A549 (cell line): ENCODE measurements around the gene SEZ6L2. TPM values are rescaled to one million over a fixed set of nuclear protein-coding genes. Genes with fewer than 3 reads are reported as not detected.

Experiments
- ATAC-seq, 2 experiments: fragments of 200-7000 bp in 1 of 2; fragments of >200 bp in 1 of 2; cut with Nextera tagmentation in 1 of 2; cut with Tn5 transposase in 1 of 2; 3 replicates each; pipeline versions ENCODE4 v1.8.0 to v1.9.1; 2018 to 2020; ENCODE audit warnings: mild to moderate bottlenecking in 1 of 2, moderate library complexity in 1 of 2
- CTCF ChIA-PET: fragments of 300-600 bp; sonication (Branson Sonifier 250); formaldehyde crosslinking; extraction: SDS; loops from one replicate; lab custom pipeline; 2021; ENCODE audit warnings: antibody characterized with exemption, inconsistent platforms; lab: Yijun Ruan, JAX
- POLR2A ChIA-PET: fragments of 350-600 bp; formaldehyde crosslinking; extraction: SDS; loops from one replicate; lab custom pipeline; 2021; ENCODE audit warnings: antibody characterized with exemption, inconsistent platforms; lab: Yijun Ruan, JAX
- DNase-seq, 2 experiments: peaks; one replicate each; pipeline versions ENCODE4 v3.0.0 to v3.0.0-alpha.2; 2011 to 2016; ENCODE audit warnings: low read depth in 1 of 2, low spot score in 1 of 2
- FAIRE-seq: peaks from 2 replicates; lab custom pipeline; 2011; peaks lifted over from hg19 to GRCh38; lab: Jason Lieb, UNC
- H3K27ac ChIP-seq, 2 experiments: fragments of >200 bp; sonication (Bioruptor Twin); formaldehyde crosslinking; 3 replicates each; pipeline ENCODE4 v1.5.1; 2016 to 2017
- H3K4me1 ChIP-seq: fragments of >200 bp; sonication (Bioruptor Twin); formaldehyde crosslinking; 3 replicates; pipeline ENCODE4 v1.6.1; 2016
- H3K4me2 ChIP-seq: fragments of >200 bp; sonication (Bioruptor Twin); formaldehyde crosslinking; 3 replicates; pipeline ENCODE4 v1.6.1; 2016
- H3K4me3 ChIP-seq: fragments of >200 bp; sonication (Bioruptor Twin); formaldehyde crosslinking; 3 replicates; pipeline ENCODE4 v1.5.1; 2016
- H3K9me3 ChIP-seq: fragments of >200 bp; sonication (Bioruptor Twin); formaldehyde crosslinking; 3 replicates; pipeline ENCODE4 v1.6.1; 2016
- BHLHE40 ChIP-seq: IDR thresholded peaks from 2 replicates; pipeline ENCODE4 v1.6.1; 2012; ENCODE audit warnings: low read depth, low read length, inconsistent platforms
- CBX8 ChIP-seq: fragments of 200-600 bp; sonication (generic); IDR thresholded peaks from 2 replicates; pipeline ENCODE4 v1.6.1; 2016
- CHD2 ChIP-seq: fragments of 150-350 bp; IDR thresholded peaks from 2 replicates; pipeline ENCODE4 v1.6.1; 2014; ENCODE audit warnings: low read length; ENCODE audit not compliant: partially characterized antibody
- EHMT2 ChIP-seq: fragments of 200-600 bp; sonication (generic); IDR thresholded peaks from 2 replicates; pipeline ENCODE4 v1.6.1; 2016; ENCODE audit warnings: antibody characterized with exemption, low read depth, mild to moderate bottlenecking, moderate library complexity
- FOSB ChIP-seq: fragments of 250-450 bp; sonication (Bioruptor Pico); IDR thresholded peaks from 2 replicates; pipeline ENCODE4 v1.5.0; 2020; ENCODE audit warnings: mild to moderate bottlenecking, moderate library complexity
- FOSL2 ChIP-seq, 2 experiments: fragments of 450-650 bp in 1 of 2; fragments of >200 bp in 1 of 2; sonication (Bioruptor Twin) in 1 of 2; formaldehyde crosslinking; IDR thresholded peaks; 2 replicates each; pipeline versions ENCODE4 v1.5.0 to v1.6.1; 2016 to 2020; ENCODE audit warnings: mild to moderate bottlenecking in 1 of 2, moderate library complexity in 1 of 2
- FOXS1 ChIP-seq: fragments of 250-450 bp; sonication (Bioruptor Pico); IDR thresholded peaks from 2 replicates; pipeline ENCODE4 v1.5.0; 2020; ENCODE audit warnings: mild to moderate bottlenecking, moderate library complexity
- HEYL ChIP-seq: fragments of 250-450 bp; sonication (Bioruptor Pico); IDR thresholded peaks from 2 replicates; pipeline ENCODE4 v1.8.0; 2021; ENCODE audit warnings: mild to moderate bottlenecking, moderate library complexity
- HOXA7 ChIP-seq: fragments of 250-450 bp; sonication (Bioruptor Pico); IDR thresholded peaks from 2 replicates; pipeline ENCODE4 v1.5.0; 2020; ENCODE audit warnings: mild to moderate bottlenecking, moderate library complexity
- HOXB5 ChIP-seq: fragments of 250-450 bp; sonication (Bioruptor Pico); IDR thresholded peaks from 2 replicates; pipeline ENCODE4 v1.5.0; 2020; ENCODE audit warnings: mild to moderate bottlenecking, moderate library complexity
- KDM1A ChIP-seq: fragments of 200-600 bp; sonication (generic); IDR thresholded peaks from 2 replicates; pipeline ENCODE4 v1.6.1; 2016; ENCODE audit warnings: low read depth, mild to moderate bottlenecking
- MAZ ChIP-seq: fragments of 150-350 bp; IDR thresholded peaks from 2 replicates; pipeline ENCODE4 v1.6.1; 2014; ENCODE audit warnings: antibody characterized with exemption, low read depth, low read length, borderline replicate concordance
- MYC ChIP-seq: IDR thresholded peaks from 2 replicates; pipeline ENCODE4 v1.6.1; 2012; ENCODE audit warnings: mild to moderate bottlenecking, inconsistent platforms, low read length, improper control_type of control experiment, borderline replicate concordance
- NPAS2 ChIP-seq: fragments of 250-450 bp; sonication (Bioruptor Pico); IDR thresholded peaks from 2 replicates; pipeline ENCODE4 v1.8.0; 2022; ENCODE audit warnings: mild to moderate bottlenecking, moderate library complexity, borderline replicate concordance
- POLR2AphosphoS2 ChIP-seq: conservative IDR thresholded peaks from 2 replicates; pipeline ENCODE4 v1.6.1; 2012; ENCODE audit warnings: low read length, improper control_type of control experiment, inconsistent platforms
- REST ChIP-seq: fragments of 200-600 bp; sonication (generic); IDR thresholded peaks from 2 replicates; pipeline ENCODE4 v1.6.1; 2016; ENCODE audit warnings: antibody characterized with exemption, mild to moderate bottlenecking, moderate library complexity
- RFX5 ChIP-seq: fragments of 450-650 bp; IDR thresholded peaks from 2 replicates; pipeline ENCODE4 v1.7.1; 2014; ENCODE audit warnings: antibody characterized with exemption, mild to moderate bottlenecking, moderate library complexity
- SMC3 ChIP-seq: fragments of >200 bp; sonication (Bioruptor Twin); formaldehyde crosslinking; IDR thresholded peaks from 3 replicates; pipeline ENCODE4 v1.6.1; 2018; ENCODE audit warnings: inconsistent platforms
- TP53 ChIP-seq: fragments of 250-450 bp; sonication (Bioruptor Pico); IDR thresholded peaks from 2 replicates; pipeline ENCODE4 v1.5.0; 2021; ENCODE audit warnings: mild to moderate bottlenecking, moderate library complexity
- ZC3H11A ChIP-seq: fragments of 450-650 bp; IDR thresholded peaks from 2 replicates; pipeline ENCODE4 v1.6.1; 2014; ENCODE audit warnings: antibody characterized with exemption, mild to moderate bottlenecking
- ZFP36 ChIP-seq: fragments of 450-650 bp; IDR thresholded peaks from 2 replicates; pipeline ENCODE4 v1.6.1; 2014; ENCODE audit warnings: borderline replicate concordance; ENCODE audit not compliant: partially characterized antibody
- WGBS: methylation state at CpG from one replicate; pipeline ENCODE4 v1.1.6; 2017; ENCODE audit errors: missing lambda C conversion rate; 5-methylcytosine and 5-hydroxymethylcytosine counted together
- polyA plus RNA-seq, 4 experiments: library from polyadenylated mRNA; depleted of rRNA in 3 of 4; stranded (reverse); fragments of >200 nt; fragmentation: RNase III in 1 of 4; extraction: RNeasy Plus Mini Kit Qiagen cat#74134 plus additional on column Dnase treatment in 1 of 4; gene quantifications; 2 replicates in 3 of 4; 3 replicates in 1 of 4; pipeline ENCODE4 v1.2.3, GENCODE V29; 2011 to 2017
- TF ChIP-seq, protein P1 (sequence below): fragments of 150-350 bp; IDR thresholded peaks from 2 replicates; pipeline ENCODE4 v1.6.1; 2014; ENCODE audit warnings: low read depth, mild to moderate bottlenecking, low read length
- TF ChIP-seq, protein P2 (sequence below): IDR thresholded peaks from 2 replicates; pipeline ENCODE4 v1.6.1; 2012
- TF ChIP-seq, protein P3 (sequence below): fragments of >200 bp; sonication (Bioruptor Twin); formaldehyde crosslinking; IDR thresholded peaks from 3 replicates; pipeline ENCODE4 v1.6.1; 2016
- TF ChIP-seq, protein P4 (sequence below): fragments of >200 bp; sonication (Bioruptor Twin); formaldehyde crosslinking; IDR thresholded peaks from 2 replicates; pipeline ENCODE4 v1.6.1; 2016

SEZ6L2 gene
- polyA plus RNA-seq, 2 of the 4 experiments (the other 2 are of a cell fraction): 4.3 to 11.4 TPM

GRCh38 chr16:29896841-29897240 is 2.5 kb downstream of the SEZ6L2 start:
- H3K27ac ChIP-seq: no peak overlapping the region
- CTCF ChIA-PET: no interaction called here
- DNase-seq (no peak), ATAC-seq (no peak)
- H3K4me2 ChIP-seq: no peak overlapping the region
- 57% methylated on average over 6 of the region's 15 CpGs for WGBS
- H3K4me1 ChIP-seq: peaks cover 15% of the 10 kb centered on the region
- TF ChIP-seq ZFP36: no peak
- TF ChIP-seq NPAS2 (CRISPR knock-in tag): no peak
- TF ChIP-seq HEYL (CRISPR knock-in tag): no peak
- no peak for TF ChIP-seq FOSL2 (IDR thresholded peaks at IDR 0.05)
- no peak for TF ChIP-seq FOSL2 (CRISPR knock-in tag; IDR thresholded peaks at IDR 0.05)
- TF ChIP-seq FOXS1 (CRISPR knock-in tag): no peak
- TF ChIP-seq HOXA7 (CRISPR knock-in tag): no peak
- TF ChIP-seq EHMT2: no peak
- no peak for TF ChIP-seq CHD2
- no peak for TF ChIP-seq KDM1A
- TF ChIP-seq BHLHE40: no peak
- no peak for TF ChIP-seq MAZ
- TF ChIP-seq POLR2AphosphoS2: no peak
- TF ChIP-seq, protein P1, sequence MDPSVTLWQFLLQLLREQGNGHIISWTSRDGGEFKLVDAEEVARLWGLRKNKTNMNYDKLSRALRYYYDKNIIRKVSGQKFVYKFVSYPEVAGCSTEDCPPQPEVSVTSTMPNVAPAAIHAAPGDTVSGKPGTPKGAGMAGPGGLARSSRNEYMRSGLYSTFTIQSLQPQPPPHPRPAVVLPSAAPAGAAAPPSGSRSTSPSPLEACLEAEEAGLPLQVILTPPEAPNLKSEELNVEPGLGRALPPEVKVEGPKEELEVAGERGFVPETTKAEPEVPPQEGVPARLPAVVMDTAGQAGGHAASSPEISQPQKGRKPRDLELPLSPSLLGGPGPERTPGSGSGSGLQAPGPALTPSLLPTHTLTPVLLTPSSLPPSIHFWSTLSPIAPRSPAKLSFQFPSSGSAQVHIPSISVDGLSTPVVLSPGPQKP: no peak
- no peak for TF ChIP-seq MYC
- TF ChIP-seq, protein P2, sequence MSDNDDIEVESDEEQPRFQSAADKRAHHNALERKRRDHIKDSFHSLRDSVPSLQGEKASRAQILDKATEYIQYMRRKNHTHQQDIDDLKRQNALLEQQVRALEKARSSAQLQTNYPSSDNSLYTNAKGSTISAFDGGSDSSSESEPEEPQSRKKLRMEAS: no peak
- no peak for TF ChIP-seq ZC3H11A
- TF ChIP-seq HOXB5 (CRISPR knock-in tag): no peak
- TF ChIP-seq TP53 (CRISPR knock-in tag): no peak
- TF ChIP-seq, all 56 proteins: peak for 0
- H3K4me3 ChIP-seq: no peak overlapping the region
- no peak for FAIRE-seq
- H3K9me3 ChIP-seq: no peaks in the 10 kb centered on the region
- POLR2A ChIA-PET: no interaction called here

- DNase-seq: no peak
- Histone ChIP-seq H3K4me1 (peaks cover 4% of the 10 kb centered on the region; the same call in 1 of the 3 replicates), H3K9me3 (no peaks in the 10 kb centered on the region), H3K27ac (no peak overlapping the region), H3K4me3 (no peak overlapping the region), H3K4me2 (no peak overlapping the region)
- CTCF ChIA-PET: interaction anchor here (0.9 to 1.1 kb wide), 3 partner anchors 28 to 138 kb away, joined by 3 to 9 read pairs (median 4); no protein-coding TSS in a partner anchor
- FAIRE-seq: no peak
- POLR2A ChIA-PET: no interaction called here
- WGBS: 72% methylated on average over 4 of the region's 4 CpGs
- no peak for TF ChIP-seq EHMT2
- TF ChIP-seq ZFP36: no peak
- no peak for TF ChIP-seq REST
- no peak for TF ChIP-seq MYC
- TF ChIP-seq, protein P2: no peak
- TF ChIP-seq CHD2: no peak
- TF ChIP-seq, protein P3, sequence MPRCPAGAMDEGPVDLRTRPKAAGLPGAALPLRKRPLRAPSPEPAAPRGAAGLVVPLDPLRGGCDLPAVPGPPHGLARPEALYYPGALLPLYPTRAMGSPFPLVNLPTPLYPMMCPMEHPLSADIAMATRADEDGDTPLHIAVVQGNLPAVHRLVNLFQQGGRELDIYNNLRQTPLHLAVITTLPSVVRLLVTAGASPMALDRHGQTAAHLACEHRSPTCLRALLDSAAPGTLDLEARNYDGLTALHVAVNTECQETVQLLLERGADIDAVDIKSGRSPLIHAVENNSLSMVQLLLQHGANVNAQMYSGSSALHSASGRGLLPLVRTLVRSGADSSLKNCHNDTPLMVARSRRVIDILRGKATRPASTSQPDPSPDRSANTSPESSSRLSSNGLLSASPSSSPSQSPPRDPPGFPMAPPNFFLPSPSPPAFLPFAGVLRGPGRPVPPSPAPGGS: no peak
- TF ChIP-seq SMC3: no peak
- no peak for TF ChIP-seq FOSB (CRISPR knock-in tag)
- no peak for TF ChIP-seq RFX5
- TF ChIP-seq, protein P4, sequence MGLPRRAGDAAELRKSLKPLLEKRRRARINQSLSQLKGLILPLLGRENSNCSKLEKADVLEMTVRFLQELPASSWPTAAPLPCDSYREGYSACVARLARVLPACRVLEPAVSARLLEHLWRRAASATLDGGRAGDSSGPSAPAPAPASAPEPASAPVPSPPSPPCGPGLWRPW: no peak
- TF ChIP-seq HEYL (CRISPR knock-in tag): no peak
- TF ChIP-seq MAZ: no peak
- no peak for TF ChIP-seq CBX8
- ATAC-seq: no peak
Measured at GRCh38 chr16:29894352-29894751, 5.0 kb downstream of the SEZ6L2 start.
